WERI-Rb-1 (cell line): ENCODE data around the gene LRRN4CL.
A peak's percentile ranks its signal among the peaks of the same experiment; 100 is the strongest.
"Not testable (repeated sequence)": the region's sequence is repeated elsewhere in the genome, so short reads cannot be mapped to it uniquely, and the experiment has no call there.

Experiments
- DNase-seq: peaks from one replicate; pipeline ENCODE4 v3.0.0-alpha.2; 2020
- H3K27ac ChIP-seq: fragments of 250-450 bp; sonication (Bioruptor Pico); 2 replicates; pipeline ENCODE4 v1.5.1; 2020; ENCODE audit warnings: mild to moderate bottlenecking, moderate library complexity
- H3K27me3 ChIP-seq: fragments of 250-450 bp; sonication (Bioruptor Pico); 2 replicates; pipeline ENCODE4 v1.5.1; 2021; ENCODE audit warnings: mild to moderate bottlenecking, low read depth, moderate library complexity; ENCODE audit not compliant: insufficient read depth, severe bottlenecking
- H3K36me3 ChIP-seq: fragments of 250-450 bp; sonication (Bioruptor Pico); 2 replicates; pipeline ENCODE4 v1.5.1; 2020; ENCODE audit warnings: mild to moderate bottlenecking, moderate library complexity
- H3K4me3 ChIP-seq: 2 replicates; pipeline ENCODE4 v1.5.1; 2011; ENCODE audit warnings: low read depth, mild to moderate bottlenecking, control low read depth, low read length
- H3K9me3 ChIP-seq: fragments of 250-450 bp; sonication (Bioruptor Pico); 2 replicates; pipeline ENCODE4 v1.5.1; 2021; ENCODE audit warnings: mild to moderate bottlenecking, moderate library complexity; ENCODE audit not compliant: severe bottlenecking
- CTCF ChIP-seq: IDR thresholded peaks from 2 replicates; pipeline ENCODE4 v1.5.1; 2011; ENCODE audit warnings: low read depth, mild to moderate bottlenecking, control low read depth, inconsistent platforms, low read length

Gene LRRN4CL

GRCh38 chr11:62654297-62654696, 35.0 kb downstream of the LRRN4CL start:
- Histone ChIP-seq H3K4me3 (no peak overlapping the region), H3K36me3 (peaks cover 6% of the 10 kb centered on the region), H3K9me3 (no peaks in the 10 kb centered on the region), H3K27ac (peak overlapping the region; percentile 5; the same call in 1 of the 2 replicates), H3K27me3 (no peaks in the 10 kb centered on the region)
- no peak for DNase-seq
- TF ChIP-seq CTCF, result no peak

GRCh38 chr11:62652161-62653006, 36.9 kb downstream of the LRRN4CL start:
- no peak for DNase-seq
- no peak for TF ChIP-seq CTCF
- Histone ChIP-seq H3K36me3 (peaks cover 24% of the 10 kb centered on the region), H3K27ac (peak overlapping the region; percentile 93), H3K4me3 (peak overlapping the region; percentile 86), H3K9me3 (no peaks in the 10 kb centered on the region), H3K27me3 (no peaks in the 10 kb centered on the region)

- not testable (repeated sequence) for H3K27ac ChIP-seq, H3K27me3 ChIP-seq, H3K4me3 ChIP-seq, H3K9me3 ChIP-seq, DNase-seq
- peaks cover 29% of the 10 kb centered on the region for H3K36me3 ChIP-seq
Observed at GRCh38 chr11:62650283-62650682, 39.0 kb downstream of the LRRN4CL start.

GRCh38 chr11:62649486-62649885, 39.8 kb downstream of the LRRN4CL start:
- no peak for DNase-seq
- Histone ChIP-seq H3K36me3 (peaks cover 35% of the 10 kb centered on the region), H3K27ac (no peak overlapping the region), H3K27me3 (no peaks in the 10 kb centered on the region), H3K9me3 (no peaks in the 10 kb centered on the region), H3K4me3 (no peak overlapping the region)
- no peak for TF ChIP-seq CTCF

GRCh38 chr11:62648967-62649364, 40.4 kb downstream of the LRRN4CL start:
- Histone ChIP-seq H3K27ac (no peak overlapping the region), H3K4me3 (no peak overlapping the region), H3K36me3 (peaks cover 38% of the 10 kb centered on the region), H3K27me3 (no peaks in the 10 kb centered on the region), H3K9me3 (no peaks in the 10 kb centered on the region)
- TF ChIP-seq CTCF, result no peak
- DNase-seq, result no peak

GRCh38 chr11:62648185-62648966, 41.0 kb downstream of the LRRN4CL start:
- Histone ChIP-seq H3K27ac (no peak overlapping the region), H3K9me3 (no peaks in the 10 kb centered on the region), H3K36me3 (peaks cover 44% of the 10 kb centered on the region)

More at GRCh38 chr11:62648185-62648966, 41.0 kb downstream of the LRRN4CL start:
- no peak for TF ChIP-seq CTCF
- no peaks in the 10 kb centered on the region for H3K27me3 ChIP-seq
- no peak for DNase-seq
- H3K4me3 ChIP-seq, result no peak overlapping the region
